ENCODE results near the gene UBE2V1.
A peak's percentile ranks its signal among the peaks of the same experiment; 100 is the strongest.
"Not testable (repeated sequence)": the region's sequence is repeated elsewhere in the genome, so short reads cannot be mapped to it uniquely, and the experiment has no call there.

The UBE2V1 gene

GRCh38 chr20:50092436-50092835, 20.5 kb downstream of the UBE2V1 start:
- DNase-seq, result no peak

- DNase-seq, result no peak
Observed at GRCh38 chr20:50089787-50090177, 23.2 kb downstream of the UBE2V1 start.

- DNase-seq, result no peak
Observed at GRCh38 chr20:50089140-50089786, 23.7 kb downstream of the UBE2V1 start.

- DNase-seq, result no peak
Observed at GRCh38 chr20:50088022-50088421, 24.9 kb downstream of the UBE2V1 start.

GRCh38 chr20:50085481-50086365, 27.2 kb downstream of the UBE2V1 start:
- DNase-seq, result peak; percentile 66

- no peak for DNase-seq
Observed at GRCh38 chr20:50085146-50085480, 27.8 kb downstream of the UBE2V1 start.

GRCh38 chr20:50083034-50083433, 29.9 kb downstream of the UBE2V1 start:
- no peak for DNase-seq

GRCh38 chr20:50082056-50082455, 30.9 kb downstream of the UBE2V1 start:
- not testable (repeated sequence) for DNase-seq

- DNase-seq, result no peak
Observed at GRCh38 chr20:50077818-50078601, 34.9 kb downstream of the UBE2V1 start.

GRCh38 chr20:50073500-50073899, 39.5 kb downstream of the UBE2V1 start:
- DNase-seq, result no peak

- peak; percentile 86 for DNase-seq
Observed at GRCh38 chr20:50071039-50071888, 41.7 kb downstream of the UBE2V1 start.

- DNase-seq, result peak; percentile 16
Observed at GRCh38 chr20:50070361-50070760, 42.6 kb downstream of the UBE2V1 start.

- no peak for DNase-seq
Observed at GRCh38 chr20:50068041-50068651, 44.8 kb downstream of the UBE2V1 start.

GRCh38 chr20:50067461-50067860, 45.5 kb downstream of the UBE2V1 start:
- DNase-seq, result no peak

GRCh38 chr20:50067018-50067417, 45.9 kb downstream of the UBE2V1 start:
- DNase-seq, result no peak

- no peak for DNase-seq
Observed at GRCh38 chr20:50066161-50066834, 46.7 kb downstream of the UBE2V1 start.

GRCh38 chr20:50065325-50065615, 47.7 kb downstream of the UBE2V1 start:
- no peak for DNase-seq

- not testable (repeated sequence) for DNase-seq
Observed at GRCh38 chr20:50063763-50064162, 49.2 kb downstream of the UBE2V1 start.

GRCh38 chr20:50062006-50062838, 50.7 kb downstream of the UBE2V1 start:
- DNase-seq, result no peak

GRCh38 chr20:50061151-50062005, 51.6 kb downstream of the UBE2V1 start:
- DNase-seq, result no peak
